Suprapubic skin (tissue), 4 donors: Measurements from ENCODE around the gene HPDL. TPM values are rescaled to one million over a fixed set of nuclear protein-coding genes. Genes with fewer than 3 reads are reported as not detected.

Source experiments
- DNase-seq, 2 donors: peaks; one replicate each; pipeline ENCODE4 v3.0.0-alpha.2; 2019; ENCODE audit warnings: low spot score in 2 of 2
- H3K27ac ChIP-seq: fragments of 200-600 bp; sonication (generic); one replicate; pipeline ENCODE4 v1.5.1; 2019
- H3K27me3 ChIP-seq: fragments of 200-600 bp; sonication (generic); one replicate; pipeline ENCODE4 v1.5.1; 2019
- H3K36me3 ChIP-seq: fragments of 200-600 bp; sonication (generic); one replicate; pipeline ENCODE4 v1.5.1; 2019
- H3K4me1 ChIP-seq: fragments of 200-600 bp; sonication (generic); one replicate; pipeline ENCODE4 v1.5.1; 2019
- H3K4me3 ChIP-seq: fragments of 200-600 bp; sonication (generic); one replicate; pipeline ENCODE4 v1.5.1; 2019; ENCODE audit warnings: mild to moderate bottlenecking
- H3K9me3 ChIP-seq: fragments of 200-600 bp; sonication (generic); one replicate; pipeline ENCODE4 v1.5.1; 2019
- EP300 ChIP-seq: sonication (generic); formaldehyde crosslinking; IDR thresholded peaks from one replicate; pipeline ENCODE4 v1.6.1; 2017; ENCODE audit warnings: antibody characterized with exemption
- POLR2A ChIP-seq, 2 donors: fragments of 450-650 bp; IDR thresholded peaks; one replicate each; pipeline ENCODE4 v1.6.1; 2017; ENCODE audit warnings: antibody characterized with exemption in 2 of 2, mild to moderate bottlenecking in 2 of 2, moderate library complexity in 2 of 2
- POLR2AphosphoS5 ChIP-seq, 3 donors: sonication (generic); formaldehyde crosslinking; IDR thresholded peaks; one replicate each; pipeline ENCODE4 v1.6.1; 2017; ENCODE audit warnings: antibody characterized with exemption in 3 of 3
- WGBS: methylation state at CpG from one replicate; pipeline ENCODE4 v1.1.5; 2018; 5-methylcytosine and 5-hydroxymethylcytosine counted together
- total RNA-seq, 4 donors: library from RNA; depleted of rRNA; stranded (reverse); fragments of >200 nt; gene quantifications; one replicate each; pipeline ENCODE4 v1.1.0, GENCODE V29; 2016
- TF ChIP-seq, protein P1 (sequence below), 2 donors: fragments of 200-600 bp in 1 of 2; fragments of 450-650 bp in 1 of 2; sonication (generic) in 1 of 2; IDR thresholded peaks; one replicate each; pipeline ENCODE4 v1.5.1; 2016 to 2019; ENCODE audit warnings: antibody characterized with exemption in 2 of 2, mild to moderate bottlenecking in 1 of 2, moderate library complexity in 1 of 2

Gene HPDL
- total RNA-seq, 4 donors from 2014 or later, result 1.1 to 3.3 (median 2.7) TPM; not detected in 1

DNA sequence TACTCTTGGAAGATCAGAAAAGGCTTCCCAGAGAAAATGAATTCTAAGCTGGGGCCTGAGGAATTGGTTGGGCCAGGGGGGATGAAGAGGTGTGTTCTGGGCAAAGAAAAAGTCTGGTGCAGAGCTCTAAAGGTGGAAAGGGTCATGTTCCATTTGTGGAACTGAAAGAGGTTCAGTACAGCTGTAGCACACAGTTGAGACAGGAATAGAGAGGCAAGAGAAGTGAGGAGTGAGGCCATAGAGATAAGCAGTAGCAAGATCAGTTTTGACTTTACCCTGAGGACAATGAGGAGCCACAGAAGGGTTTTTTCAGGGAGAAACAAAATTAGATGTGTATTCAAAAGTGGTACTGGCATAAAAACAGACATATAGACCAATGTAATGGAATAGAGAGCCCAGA is 43.9 kb downstream of the HPDL start:
- DNase-seq, result no peak
- no peaks in the 10 kb centered on the region for H3K9me3 ChIP-seq

GRCh38 chr1:45373573-45373972 is 46.9 kb downstream of the HPDL start:
- Histone ChIP-seq H3K27ac (no peak overlapping the region), H3K4me1 (peaks cover 4% of the 10 kb centered on the region)
- TF ChIP-seq, protein P1, sequence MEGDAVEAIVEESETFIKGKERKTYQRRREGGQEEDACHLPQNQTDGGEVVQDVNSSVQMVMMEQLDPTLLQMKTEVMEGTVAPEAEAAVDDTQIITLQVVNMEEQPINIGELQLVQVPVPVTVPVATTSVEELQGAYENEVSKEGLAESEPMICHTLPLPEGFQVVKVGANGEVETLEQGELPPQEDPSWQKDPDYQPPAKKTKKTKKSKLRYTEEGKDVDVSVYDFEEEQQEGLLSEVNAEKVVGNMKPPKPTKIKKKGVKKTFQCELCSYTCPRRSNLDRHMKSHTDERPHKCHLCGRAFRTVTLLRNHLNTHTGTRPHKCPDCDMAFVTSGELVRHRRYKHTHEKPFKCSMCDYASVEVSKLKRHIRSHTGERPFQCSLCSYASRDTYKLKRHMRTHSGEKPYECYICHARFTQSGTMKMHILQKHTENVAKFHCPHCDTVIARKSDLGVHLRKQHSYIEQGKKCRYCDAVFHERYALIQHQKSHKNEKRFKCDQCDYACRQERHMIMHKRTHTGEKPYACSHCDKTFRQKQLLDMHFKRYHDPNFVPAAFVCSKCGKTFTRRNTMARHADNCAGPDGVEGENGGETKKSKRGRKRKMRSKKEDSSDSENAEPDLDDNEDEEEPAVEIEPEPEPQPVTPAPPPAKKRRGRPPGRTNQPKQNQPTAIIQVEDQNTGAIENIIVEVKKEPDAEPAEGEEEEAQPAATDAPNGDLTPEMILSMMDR (IDR thresholded peaks at IDR 0.05), result no peak
- TF ChIP-seq EP300 (no peak), POLR2AphosphoS5 (IDR thresholded peaks at IDR 0.05) (no peak), POLR2A (IDR thresholded peaks at IDR 0.05) (no peak)

More for the DNA sequence above, 43.9 kb downstream of the HPDL start:
- peaks cover 2% of the 10 kb centered on the region for H3K4me1 ChIP-seq
- no peak overlapping the region for H3K27ac ChIP-seq
- no peaks in the 10 kb centered on the region for H3K36me3 ChIP-seq
- H3K4me3 ChIP-seq, result no peak overlapping the region
- TF ChIP-seq POLR2AphosphoS5 (IDR thresholded peaks at IDR 0.05) (no peak), EP300 (no peak), POLR2A (IDR thresholded peaks at IDR 0.05) (no peak)
- TF ChIP-seq, protein P1 (IDR thresholded peaks at IDR 0.05), result no peak
- H3K27me3 ChIP-seq, result no peaks in the 10 kb centered on the region

GRCh38 chr1:45375104-45376090 is 48.7 kb downstream of the HPDL start:
- WGBS, result 61% methylated on average over 3 of the region's 3 CpGs

More at GRCh38 chr1:45373573-45373972, 46.9 kb downstream of the HPDL start:
- H3K9me3 ChIP-seq, result no peaks in the 10 kb centered on the region
- DNase-seq, result no peak
- no peak overlapping the region for H3K4me3 ChIP-seq
- H3K36me3 ChIP-seq, result no peaks in the 10 kb centered on the region
- H3K27me3 ChIP-seq, result no peaks in the 10 kb centered on the region

GRCh38 chr1:45378184-45378583 is 51.5 kb downstream of the HPDL start:
- no peak for DNase-seq
- no peak overlapping the region for H3K27ac ChIP-seq
- H3K4me1 ChIP-seq, result peaks cover 4% of the 10 kb centered on the region
- no peak overlapping the region for H3K4me3 ChIP-seq
- no peaks in the 10 kb centered on the region for H3K27me3 ChIP-seq
- no peaks in the 10 kb centered on the region for H3K36me3 ChIP-seq
- TF ChIP-seq POLR2AphosphoS5 (IDR thresholded peaks at IDR 0.05) (no peak), EP300 (no peak)
- TF ChIP-seq, protein P1 (IDR thresholded peaks at IDR 0.05), result no peak
- H3K9me3 ChIP-seq, result no peaks in the 10 kb centered on the region

More at GRCh38 chr1:45375104-45376090, 48.7 kb downstream of the HPDL start:
- TF ChIP-seq EP300, result no peak
- TF ChIP-seq, protein P1 (IDR thresholded peaks at IDR 0.05), result no peak
- TF ChIP-seq POLR2A (IDR thresholded peaks at IDR 0.05), result no peak
- no peak for TF ChIP-seq POLR2AphosphoS5 (IDR thresholded peaks at IDR 0.05)
- DNase-seq, result no peak
- Histone ChIP-seq H3K4me1 (peaks cover 4% of the 10 kb centered on the region), H3K36me3 (no peaks in the 10 kb centered on the region), H3K4me3 (no peak overlapping the region), H3K27ac (no peak overlapping the region), H3K9me3 (no peaks in the 10 kb centered on the region), H3K27me3 (no peaks in the 10 kb centered on the region)

Other genes starting within 250 kb of the HPDL start
- 1 to 10 TPM; 1.9 to 3.5 (median 2.8) TPM for gene ZSWIM5, start 120.3 kb upstream of the HPDL start, total RNA-seq
- gene TOE1, start 13.3 kb downstream of the HPDL start, total RNA-seq, result 1 to 10 TPM; 5.5 to 8.5 (median 8.5) TPM
- gene MUTYH, start 13.5 kb downstream of the HPDL start, total RNA-seq, result 10 to 100 TPM; 22.1 to 38.2 (median 30.7) TPM
- 10 to 100 TPM; 16.0 to 28.9 (median 22.8) TPM for gene TESK2, start 164.3 kb downstream of the HPDL start, total RNA-seq
- 1 to 10 TPM in 1 of 4 donors, under 1 TPM in 3; 0.64 to 1.3 (median 0.83) TPM for gene CCDC163, start 173.2 kb downstream of the HPDL start, total RNA-seq
- 1 to 10 TPM; 2.3 to 4.2 (median 3.1) TPM for gene MMACHC, start 173.4 kb downstream of the HPDL start, total RNA-seq
- gene PRDX1, start 195.0 kb downstream of the HPDL start, total RNA-seq, result 100 to 1,000 TPM; 134 to 365 (median 296) TPM
- gene AKR1A1, start 223.9 kb downstream of the HPDL start, total RNA-seq, result 10 to 100 TPM; 60.1 to 87.1 (median 82.8) TPM